ENCODE measurements around the gene INTS15. TPM values are rescaled to one million over a fixed set of nuclear protein-coding genes. Genes with fewer than 3 reads are reported as not detected.

Gene INTS15
- polyA plus RNA-seq, 1 of the 3 experiments (the other 2 are of a cell fraction), result 39.1 TPM

- TF ChIP-seq ZBTB33 (IDR thresholded peaks at IDR 0.05; ENCODE audit: borderline replicate concordance, low read depth) (no peak), NFIC (IDR thresholded peaks at IDR 0.05; ENCODE audit: borderline replicate concordance) (no peak)
Measured at GRCh38 chr7:6588566-6588965, 1.3 kb upstream of the INTS15 start (continued).

- Histone ChIP-seq H3K27ac (ENCODE audit: low read depth in 2 of 2, low read length in 1 of 2) (no peak overlapping the region; a peak in 1 of 4 replicates), H3K27me3 (ENCODE audit: insufficient read depth) (no peaks in the 10 kb centered on the region), H3F3A (replicated peaks; ENCODE audit: insufficient read depth) (peaks cover 12% of the 10 kb centered on the region), H3K36me3 (replicated peaks in 1 of 2; ENCODE audit: control insufficient read depth in 1 of 2, insufficient read depth in 2 of 2, low read length in 1 of 2) (peaks cover 25 to 57% of the 10 kb centered on the region in 2 experiments), H4K20me1 (ENCODE audit: insufficient read depth) (no peaks in the 10 kb centered on the region), H3K4me1 (ENCODE audit: control insufficient read depth in 1 of 2, insufficient read depth in 2 of 2, low read depth in 1 of 2, low read length in 1 of 2) (peaks cover 2 to 7% of the 10 kb centered on the region in 2 experiments; a peak in 1 of 4 replicates), H3K9me2 (no peaks in the 10 kb centered on the region), H3K4me3 (ENCODE audit: low read depth in 2 of 2, low read length in 1 of 2) (peak overlapping the region; percentile 63 to 99; a peak in 2 of 4 replicates), H3K9me3 (no peaks in the 10 kb centered on the region), H3K79me2 (ENCODE audit: insufficient read depth) (peaks cover 30% of the 10 kb centered on the region), H3K4me2 (peak overlapping the region; percentile 46; the same call in 1 of the 2 replicates), H2AFZ (ENCODE audit: low read depth) (peak overlapping the region; percentile 56; the same call in 1 of the 2 replicates), H3K9ac (no peak overlapping the region)
- POLR2A ChIA-PET, result interaction anchor here (1.3 to 2.9 kb wide), 2 partner anchors 12 to 27 kb away, joined by 5 to 16 read pairs; partner anchors contain the start of genes ZDHHC4 and ZNF853
- TF ChIP-seq EZH2phosphoT487 (IDR thresholded peaks at IDR 0.05; ENCODE audit: borderline replicate concordance, low read depth) (no peak), MXI1 (IDR thresholded peaks at IDR 0.05; ENCODE audit: low read depth, low read length) (no peak)
- WGBS (ENCODE audit: low lambda C conversion rate), result 74% methylated on average over 17 of the region's 22 CpGs
- no peak for DNase-seq
- CTCF ChIA-PET, result interaction anchor here (0.6 to 4.2 kb wide), 27 partner anchors 8 to 341 kb away, joined by 3 to 65 read pairs (median 6); partner anchors contain the start of gene ZDHHC4
Measured at GRCh38 chr7:6589151-6589828, 531 bp upstream of the INTS15 start.

GRCh38 chr7:6590645-6591110 is 857 bp downstream of the INTS15 start:
- Histone ChIP-seq H3K9ac (peak overlapping the region; percentile 80), H3K9me3 (no peaks in the 10 kb centered on the region), H3K4me3 (ENCODE audit: low read depth in 2 of 2, low read length in 1 of 2) (peak overlapping the region; percentile 63 to 99), H3K79me2 (ENCODE audit: insufficient read depth) (peaks cover 30% of the 10 kb centered on the region), H2AFZ (ENCODE audit: low read depth) (peak overlapping the region; percentile 85), H4K20me1 (ENCODE audit: insufficient read depth) (no peaks in the 10 kb centered on the region), H3K4me2 (peak overlapping the region; percentile 96), H3K4me1 (ENCODE audit: control insufficient read depth in 1 of 2, insufficient read depth in 2 of 2, low read depth in 1 of 2, low read length in 1 of 2) (peaks cover 2 to 7% of the 10 kb centered on the region in 2 experiments; a peak in 1 of 4 replicates), H3K9me2 (no peaks in the 10 kb centered on the region), H3K27ac (ENCODE audit: low read depth in 2 of 2, low read length in 1 of 2) (peak overlapping the region; percentile 62 to 75; a peak in 3 of 4 replicates), H3K36me3 (replicated peaks in 1 of 2; ENCODE audit: control insufficient read depth in 1 of 2, insufficient read depth in 2 of 2, low read length in 1 of 2) (peaks cover 25 to 66% of the 10 kb centered on the region in 2 experiments), H3F3A (replicated peaks; ENCODE audit: insufficient read depth) (peaks cover 12% of the 10 kb centered on the region), H3K27me3 (ENCODE audit: insufficient read depth) (no peaks in the 10 kb centered on the region)
- CTCF ChIA-PET, result interaction anchor here (0.9 to 4.2 kb wide), 23 partner anchors 10 to 340 kb away, joined by 3 to 65 read pairs (median 6); partner anchors contain the start of gene ZDHHC4
- WGBS (ENCODE audit: low lambda C conversion rate), result 19% methylated on average over 10 of the region's 10 CpGs
- TF ChIP-seq RXRA (IDR thresholded peaks at IDR 0.05; ENCODE audit: borderline replicate concordance, low read depth) (no peak), POLR2AphosphoS5 (IDR thresholded peaks at IDR 0.05; ENCODE audit: low read depth, low read length) (no peak), RAD21 (IDR thresholded peaks at IDR 0.05; ENCODE audit: low read length) (0 out of 2 replicates have a peak, but pooled peaks have one; percentile 16), USF2 (IDR thresholded peaks at IDR 0.05; ENCODE audit: borderline replicate concordance, low read depth, low read length) (no peak), SIN3A (IDR thresholded peaks at IDR 0.05; ENCODE audit: borderline replicate concordance, low read depth, low read length) (peak; percentile 49; the same call in 1 of the 2 replicates)
- DNase-seq, result no peak
- POLR2A ChIA-PET, result interaction anchor here (0.7 to 2.9 kb wide), 6 partner anchors 10 to 54 kb away, joined by 3 to 16 read pairs (median 4); partner anchors contain the start of genes ZDHHC4, ZNF316 and ZNF853
